Non-pigmented ciliary epithelial cell (primary cell): Measurements from ENCODE around the gene PINLYP.
A peak's percentile ranks its signal among the peaks of the same experiment; 100 is the strongest.

ENCODE experiments used
- DNase-seq: peaks from one replicate; pipeline ENCODE4 v3.0.0-alpha.2; 2010; ENCODE audit warnings: low read depth

The PINLYP gene

DNA sequence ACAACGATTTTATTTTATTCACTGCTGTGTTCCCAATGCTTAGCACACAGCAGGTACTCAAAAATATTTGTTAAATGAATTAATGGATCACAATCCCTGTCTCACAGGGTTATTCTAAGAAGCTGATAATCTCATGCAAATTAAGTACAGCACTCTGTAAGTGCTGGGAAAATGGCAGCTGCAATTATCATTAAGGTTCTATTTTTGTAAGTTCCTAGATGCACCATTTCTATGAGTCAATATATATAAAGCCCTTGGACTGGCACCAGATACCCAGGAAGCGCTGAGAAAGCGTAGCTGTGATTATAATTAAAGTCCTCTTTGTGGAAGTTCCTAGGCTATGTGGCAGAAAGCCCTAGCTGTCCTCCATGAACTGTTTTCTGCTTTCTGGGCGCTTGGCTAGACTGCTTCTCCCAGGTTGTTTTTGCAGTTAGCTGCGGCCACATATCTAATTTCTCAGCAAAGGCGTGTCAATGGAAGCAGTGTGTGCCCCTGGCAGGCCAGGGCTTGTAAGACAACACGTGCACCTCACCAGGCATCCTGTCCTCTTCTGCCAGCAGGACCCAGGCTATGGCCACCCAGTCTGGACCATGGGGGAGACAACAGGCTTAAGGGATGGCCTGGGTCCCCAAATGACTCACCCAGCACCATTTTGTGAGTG, 31.1 kb downstream of the PINLYP start:
- no peak for DNase-seq

DNA sequence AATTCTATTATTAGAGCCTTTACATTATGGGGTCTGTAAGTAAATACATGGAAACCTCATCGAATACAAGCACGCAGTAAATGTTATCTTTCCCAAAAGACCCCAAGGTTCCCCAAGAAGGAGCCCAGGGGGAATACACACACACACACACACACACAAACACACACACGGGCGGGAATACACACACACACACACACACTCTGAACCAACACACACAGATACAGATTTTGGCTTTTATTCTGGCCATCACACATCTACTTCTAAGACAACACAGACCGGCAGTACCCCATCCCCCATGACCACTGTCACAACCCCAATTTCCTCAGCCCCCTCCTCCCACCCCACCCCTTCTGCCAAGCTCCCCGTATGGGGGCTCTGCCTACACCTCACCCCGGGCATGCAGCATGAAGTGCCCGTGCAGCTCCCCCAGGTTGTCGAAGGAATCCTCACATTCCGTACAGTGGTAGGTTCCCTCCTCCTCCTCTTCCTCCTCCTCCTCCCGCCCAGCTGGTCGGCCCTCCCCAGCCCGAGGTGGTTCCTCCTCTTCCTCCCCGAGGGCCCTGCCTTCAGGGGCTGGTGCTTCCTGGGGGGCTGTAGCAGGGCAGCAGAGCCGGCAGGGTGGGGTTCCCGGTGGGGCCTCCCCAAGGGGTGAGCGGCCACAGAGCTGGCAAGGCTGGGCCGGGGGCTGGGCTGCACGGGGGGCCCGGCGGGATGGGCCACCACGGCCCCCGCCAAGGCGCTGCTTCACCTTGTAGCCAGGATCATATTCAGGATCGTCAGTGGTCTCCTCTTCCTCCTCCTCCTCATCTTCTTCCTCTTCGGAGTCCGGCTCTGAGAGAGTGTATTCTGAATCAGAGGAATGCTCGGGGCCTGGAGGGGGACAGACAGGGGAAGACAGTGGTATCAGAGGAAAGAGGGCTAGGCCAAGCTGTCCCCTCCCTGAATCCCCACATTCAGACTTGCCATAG, 31.9 kb downstream of the PINLYP start:
- DNase-seq = no peak

DNA sequence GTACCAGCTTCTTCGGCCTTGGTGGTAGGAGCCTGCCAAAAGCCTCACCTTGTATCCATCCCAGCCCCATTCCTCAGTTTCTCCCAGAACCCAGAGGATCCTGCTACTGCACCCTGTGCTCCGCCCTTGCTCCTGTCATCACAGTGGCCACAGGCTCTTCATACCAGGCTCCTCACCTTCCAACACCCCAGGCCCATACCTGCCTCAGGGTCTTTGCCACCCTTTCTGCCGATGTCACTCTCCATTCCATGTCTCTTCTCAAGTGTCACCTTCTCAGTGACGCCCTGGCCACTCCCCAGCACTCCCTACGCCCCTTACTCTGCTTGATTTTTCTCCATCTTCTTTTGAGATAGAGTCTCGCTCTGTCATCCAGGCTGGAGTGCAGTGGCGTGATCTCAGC, 34.3 kb downstream of the PINLYP start:
- no peak for DNase-seq

DNA sequence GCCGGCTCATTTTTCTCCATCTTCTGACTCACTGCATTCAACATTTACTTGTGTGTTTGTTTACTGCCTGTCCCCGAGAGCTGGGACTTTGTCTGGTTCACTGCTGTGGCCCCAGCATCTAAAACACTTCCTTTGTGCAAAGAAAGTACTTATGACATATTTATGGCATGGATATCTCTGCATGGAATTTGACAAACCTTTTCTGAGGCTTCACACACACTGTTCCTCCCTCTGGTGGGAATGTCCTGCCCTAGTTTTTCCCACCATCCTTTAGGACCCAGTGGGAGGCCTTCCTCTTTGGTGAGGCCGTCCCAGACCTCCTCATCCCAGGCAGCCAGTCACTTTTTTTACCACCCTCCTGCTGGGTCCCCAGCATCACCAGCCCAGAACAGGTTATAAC, 34.9 kb downstream of the PINLYP start:
- DNase-seq = peak; percentile 18

DNA sequence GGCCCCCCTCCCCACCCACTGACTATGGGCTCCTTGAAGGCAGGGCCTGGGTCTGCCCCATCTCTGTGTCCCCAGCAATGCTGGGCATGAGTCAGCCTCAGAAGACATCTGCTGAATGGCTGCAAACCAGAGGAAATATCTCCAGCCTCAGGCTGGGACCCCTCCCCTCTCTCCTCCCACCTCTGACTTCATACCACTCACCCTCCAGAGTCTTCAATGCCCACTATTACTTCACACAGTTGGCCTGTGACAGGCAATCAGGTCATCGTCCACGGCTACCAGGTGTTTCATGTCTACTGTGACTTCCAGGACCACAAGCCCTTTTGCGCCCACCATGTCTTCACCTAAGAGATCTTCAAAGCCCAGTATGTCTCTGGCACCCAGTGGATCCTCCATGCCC, 36.2 kb downstream of the PINLYP start, which contains the start of gene SRRM5:
Gene SRRM5, plus strand, starts transcription at position 301 of the 400 bp plus-strand sequence. Its CDS starts 34 bp downstream, at position 335.
- no peak for DNase-seq

DNA sequence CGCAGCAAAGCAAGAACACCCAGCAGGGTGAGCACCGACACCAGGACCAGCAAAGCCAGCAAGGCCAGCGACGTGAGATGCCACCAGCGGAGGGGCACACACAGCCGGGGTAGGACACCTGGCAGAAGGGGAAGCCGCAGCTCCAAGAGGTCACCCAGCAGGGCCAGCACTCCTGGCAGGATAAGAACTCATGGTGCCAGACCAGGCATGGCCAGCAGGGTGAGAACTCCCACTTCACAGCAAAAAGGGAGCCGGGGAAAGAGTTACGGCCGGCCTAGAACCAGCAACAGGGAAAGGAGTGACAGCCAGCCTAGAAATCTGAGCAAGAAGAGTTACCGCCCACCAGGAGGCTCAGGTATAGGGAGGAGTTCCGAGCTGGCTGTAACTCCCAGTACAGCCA, 36.8 kb downstream of the PINLYP start:
- no peak for DNase-seq

DNA sequence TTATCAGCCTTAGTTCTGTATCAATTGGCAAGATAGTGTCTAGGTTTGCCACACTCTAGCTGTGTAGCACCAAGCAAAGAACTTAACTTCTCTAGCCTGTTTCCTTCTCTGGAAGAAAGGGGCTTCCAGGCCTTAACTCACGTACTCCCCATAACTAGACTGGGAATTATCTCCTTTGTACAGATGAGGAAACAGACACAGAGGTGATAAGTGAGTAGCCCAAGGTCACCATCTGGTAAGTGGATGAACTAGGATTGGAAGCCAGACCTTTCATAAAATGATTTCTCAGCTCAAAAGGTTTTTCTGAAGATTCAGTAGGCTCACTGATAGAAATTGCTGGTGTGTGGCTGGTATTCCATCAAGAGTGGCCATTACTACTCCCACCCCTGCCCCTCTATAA, 40.7 kb downstream of the PINLYP start:
- no peak for DNase-seq

DNA sequence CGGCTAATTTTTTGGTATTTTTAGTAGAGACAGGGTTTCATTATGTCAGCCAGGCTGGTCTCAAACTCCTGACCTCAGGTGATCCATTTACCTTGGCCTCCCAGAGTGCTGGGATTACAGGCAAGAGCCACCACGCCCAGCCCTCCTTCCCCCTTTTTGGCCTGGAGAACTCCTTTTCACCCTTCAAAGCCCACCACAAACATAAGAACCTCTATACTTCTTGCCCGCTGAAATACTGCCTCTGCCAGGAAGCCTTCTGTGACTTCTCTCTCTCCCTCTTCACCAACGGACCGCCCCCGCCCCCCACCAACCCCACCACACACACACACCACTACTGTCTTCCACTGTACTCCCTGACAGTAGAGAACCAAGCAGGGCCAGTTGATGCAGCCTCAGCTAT, 41.4 kb downstream of the PINLYP start:
- DNase-seq = no peak

DNA sequence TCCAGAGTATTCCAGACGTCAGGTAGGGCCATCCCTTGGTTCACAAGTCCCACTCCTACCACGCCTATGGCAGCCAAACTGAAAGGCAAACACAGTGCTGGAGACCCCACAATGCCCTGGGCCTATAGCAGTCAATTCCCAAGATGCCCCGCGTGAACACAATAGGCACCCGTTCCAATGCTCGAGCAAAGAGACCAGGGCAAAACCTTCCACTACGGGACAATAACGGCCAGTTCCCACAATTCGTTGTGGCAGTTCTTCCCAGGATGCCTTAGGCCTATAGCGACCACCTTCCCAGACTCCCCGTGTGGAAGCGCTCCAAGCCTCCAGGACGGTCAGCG, 43.3 kb downstream of the PINLYP start:
- DNase-seq = no peak

DNA sequence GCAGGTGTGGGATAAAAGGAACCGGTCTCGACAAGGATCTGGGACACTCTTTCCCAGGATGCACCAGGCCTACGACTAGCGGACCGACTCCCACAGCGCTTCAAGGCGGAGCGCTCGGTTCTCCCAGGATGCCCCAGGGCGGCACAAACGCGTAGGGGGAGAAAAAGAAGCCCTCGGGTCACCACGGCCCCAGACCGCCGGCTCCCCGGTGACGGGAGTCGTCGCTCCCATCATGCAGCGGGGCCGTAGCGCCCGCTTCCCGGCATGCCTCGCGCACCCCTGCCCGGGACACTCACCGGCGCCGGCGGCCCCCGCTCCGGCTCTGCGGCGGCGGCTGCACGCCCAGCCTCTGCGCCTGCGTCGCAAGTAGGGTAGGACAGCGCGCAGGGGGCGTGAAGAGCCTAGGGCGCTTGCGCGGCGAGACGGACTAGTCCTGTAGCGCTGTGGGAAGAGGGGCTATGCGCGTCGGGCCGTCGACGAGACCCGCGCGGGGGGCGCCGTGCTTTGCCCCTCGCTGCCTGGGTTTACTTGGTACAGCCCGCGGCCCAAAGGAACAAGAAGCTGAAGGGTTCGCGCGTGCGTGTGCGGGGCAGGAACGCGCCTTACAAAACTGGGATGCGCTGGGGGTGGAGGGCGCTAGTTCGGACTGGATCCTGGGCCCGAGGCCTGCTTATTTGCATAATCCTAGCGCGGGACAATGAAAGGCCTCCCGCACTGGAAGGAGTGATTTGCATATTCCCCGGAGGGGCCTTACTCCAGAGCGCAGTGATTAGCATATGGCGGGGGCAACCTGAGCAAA, 43.9 kb downstream of the PINLYP start, which contains the start of gene ZNF428:
Gene ZNF428, minus strand, starts transcription at position 368 of the 799 bp plus-strand sequence. CDS start 5,325 bp downstream, outside the sequence.
- peak; percentile 57 for DNase-seq

DNA sequence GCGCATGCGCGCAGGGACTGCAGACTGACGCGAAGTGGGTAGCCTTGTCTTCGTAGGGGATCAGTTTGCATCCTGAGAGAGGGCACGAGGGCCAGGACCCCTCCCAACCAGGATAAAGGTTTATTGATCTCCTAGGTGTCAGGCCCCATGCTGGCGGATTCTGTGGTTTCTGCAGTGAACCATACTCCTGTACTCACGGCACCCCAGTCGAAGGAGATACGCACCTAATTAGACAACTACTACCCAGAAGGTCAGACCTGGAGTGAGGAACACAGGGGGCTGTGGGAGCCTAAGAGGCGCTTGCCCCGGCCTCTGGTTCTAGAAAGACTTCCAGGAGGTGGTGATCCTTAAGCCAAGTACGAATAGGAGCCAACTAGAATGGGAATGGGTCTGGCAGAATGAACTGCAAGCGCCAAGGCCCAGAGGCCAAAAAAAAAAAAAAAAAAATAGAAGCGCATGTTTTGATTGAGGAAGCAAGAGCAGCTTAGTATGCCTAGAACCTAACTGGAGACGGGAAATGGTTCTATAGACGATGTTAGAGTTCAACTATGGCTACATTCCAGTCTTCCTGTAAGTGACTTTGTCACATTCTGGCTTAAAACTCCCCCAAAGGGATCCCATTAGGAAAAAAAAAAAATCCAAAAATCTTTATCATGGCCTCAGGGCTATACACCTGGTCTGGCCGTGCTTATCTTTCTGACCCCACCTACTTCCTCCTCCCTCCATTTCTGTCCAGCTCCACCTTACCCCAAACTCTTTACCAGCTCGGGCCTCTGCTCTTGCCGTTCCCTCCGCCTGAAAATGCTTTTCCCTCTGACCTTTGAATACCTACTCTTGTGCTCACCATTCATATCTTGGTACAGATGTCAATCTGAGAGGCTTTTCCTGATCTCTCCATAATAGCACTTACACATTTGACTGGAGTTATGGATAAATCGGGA, 44.7 kb downstream of the PINLYP start:
- no peak for DNase-seq

DNA sequence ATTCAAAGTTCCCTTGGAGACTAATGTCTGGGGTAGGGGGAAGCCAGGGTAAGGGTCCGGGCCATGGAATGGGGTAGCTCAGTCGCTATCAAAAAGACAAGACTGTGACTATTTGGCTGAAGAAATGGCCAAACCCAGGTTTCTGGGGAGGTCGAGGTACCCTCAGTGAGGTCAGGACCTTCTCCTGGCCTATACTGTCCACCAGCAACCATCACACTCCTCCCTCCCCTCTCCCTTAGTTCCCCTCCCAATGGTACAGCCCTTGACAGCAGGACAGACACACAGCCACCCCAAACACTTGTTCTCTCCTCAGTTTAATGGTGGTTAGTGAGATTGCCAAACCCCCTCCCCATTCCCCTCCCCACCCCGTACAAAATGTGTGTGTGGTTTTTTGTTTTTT, 46.5 kb downstream of the PINLYP start:
- DNase-seq = no peak

DNA sequence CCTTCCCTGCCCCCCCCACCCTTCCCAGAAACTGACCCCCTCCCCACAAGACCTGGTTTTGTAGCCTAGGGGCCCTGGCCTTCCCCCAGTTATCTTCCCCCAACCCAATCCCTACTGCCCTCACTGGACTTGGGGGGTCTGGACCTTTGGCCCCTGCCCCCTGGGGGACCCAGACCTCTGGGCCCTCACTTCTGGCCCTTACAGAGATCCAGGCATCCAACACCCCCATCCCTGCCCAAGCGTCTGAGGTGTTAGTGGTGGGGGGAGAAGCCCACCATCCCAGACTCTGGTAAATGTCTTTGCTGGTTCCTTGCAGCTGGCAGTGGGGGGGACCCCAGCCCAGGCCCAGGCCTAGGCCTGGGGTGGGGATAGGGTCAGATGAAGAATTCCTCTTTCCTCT, 47.4 kb downstream of the PINLYP start:
- no peak for DNase-seq

DNA sequence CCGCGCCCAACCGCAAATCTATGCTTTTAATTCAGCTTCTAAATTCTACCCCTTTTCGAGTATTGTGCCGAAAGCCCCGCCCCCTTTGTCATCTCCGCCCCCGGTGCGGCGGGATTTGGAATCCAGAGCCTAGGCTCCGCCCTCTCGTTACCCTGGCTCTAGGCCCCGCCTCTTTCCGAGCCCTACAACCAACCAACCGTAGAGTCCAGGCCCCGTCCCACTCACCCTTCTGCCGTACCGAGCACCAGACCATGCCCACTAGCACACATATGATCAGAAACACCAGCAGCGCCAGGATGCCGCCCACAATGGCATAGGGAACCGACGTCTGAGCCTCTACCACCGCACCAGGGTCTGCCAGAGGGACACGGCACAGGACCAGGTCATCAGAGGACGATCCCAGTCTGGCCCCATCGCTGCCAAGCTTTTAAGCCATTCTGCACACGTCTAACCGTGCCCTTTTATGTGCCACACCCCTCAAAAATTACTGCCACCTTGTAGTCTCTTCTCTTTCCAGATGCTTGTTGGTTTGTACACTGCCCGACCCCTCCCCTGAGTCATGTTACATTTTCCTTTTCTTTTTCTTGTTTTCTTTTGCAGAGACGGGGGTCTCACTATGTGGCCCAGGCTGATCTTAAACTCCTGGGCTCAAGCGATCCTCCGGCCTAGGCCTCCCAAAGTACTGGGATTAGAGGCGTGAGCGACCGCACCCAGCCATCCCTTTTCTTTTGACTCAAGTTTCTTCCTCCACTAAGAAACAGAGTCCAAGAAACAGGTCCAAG, 48.5 kb downstream of the PINLYP start:
- no peak for DNase-seq

DNA sequence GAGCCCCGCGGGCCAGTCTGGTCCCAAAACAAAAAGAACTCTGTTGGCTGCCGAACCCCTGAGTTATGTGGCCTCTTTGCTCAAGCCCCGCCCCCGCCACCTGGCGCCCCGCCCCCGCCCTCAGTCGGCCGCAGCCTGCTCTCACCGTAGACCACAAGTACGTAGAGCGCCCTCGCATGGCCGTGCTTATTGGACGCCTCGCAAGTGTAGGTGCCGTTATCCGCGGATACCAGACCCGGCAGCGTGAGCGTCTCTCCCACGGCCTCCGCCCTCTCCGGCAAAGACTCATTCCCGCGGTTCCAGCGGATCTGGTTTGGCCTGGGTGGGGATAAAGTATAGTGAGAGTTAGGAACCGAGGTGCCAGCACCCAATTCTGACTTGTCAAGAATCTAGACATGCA, 49.3 kb downstream of the PINLYP start:
- DNase-seq = no peak

DNA sequence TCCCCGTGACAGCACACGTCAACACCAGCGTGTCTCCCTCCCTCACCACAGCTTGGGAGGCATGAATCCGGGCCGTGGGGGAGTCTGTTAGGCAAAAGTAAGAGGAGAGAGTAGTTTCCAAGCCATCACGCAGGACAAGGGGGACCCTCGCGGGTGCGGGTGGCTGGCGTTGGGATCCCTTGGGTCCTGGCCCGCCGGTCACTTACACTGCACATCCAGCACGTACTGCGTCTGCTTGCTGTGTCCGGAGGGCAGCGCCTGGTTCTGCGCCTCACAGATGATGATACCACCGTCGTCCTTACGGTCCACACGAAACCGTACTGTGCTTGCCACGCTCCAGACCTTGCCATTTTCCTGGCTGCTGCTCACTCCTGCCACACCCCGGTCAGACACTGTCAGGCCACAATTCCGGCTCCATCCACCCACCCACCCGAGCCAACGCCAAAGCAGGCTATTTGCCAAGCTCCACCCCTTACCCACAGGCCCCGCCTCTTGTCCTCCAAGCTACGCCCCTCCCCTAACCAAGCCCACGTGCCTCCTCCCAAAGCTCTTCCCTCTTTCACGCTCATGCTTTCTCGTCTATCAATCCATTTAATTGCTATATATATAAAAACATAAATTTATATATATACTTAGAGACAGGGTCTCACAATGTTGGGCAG, 50.4 kb downstream of the PINLYP start:
- no peak for DNase-seq

DNA sequence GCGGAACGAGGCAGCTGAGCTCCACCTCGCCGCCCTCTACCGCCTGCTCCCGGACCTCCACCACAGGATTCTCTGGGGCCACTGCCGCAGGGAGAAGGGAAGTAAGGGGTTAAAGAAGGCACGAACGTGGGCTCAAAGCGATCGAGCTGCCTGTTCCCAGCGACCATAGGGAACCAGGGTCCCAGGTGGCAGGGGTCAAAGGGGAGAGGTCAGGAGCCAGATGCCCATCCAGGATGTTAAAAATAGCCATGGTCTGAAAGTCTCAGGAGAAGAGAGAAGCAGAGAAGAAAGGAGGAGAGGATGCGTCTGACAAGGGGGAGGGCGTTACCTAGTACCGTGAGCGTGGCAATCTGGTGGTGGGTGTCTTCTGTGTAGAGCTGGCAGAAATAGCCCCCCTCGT, 51.2 kb downstream of the PINLYP start:
- no peak for DNase-seq

DNA sequence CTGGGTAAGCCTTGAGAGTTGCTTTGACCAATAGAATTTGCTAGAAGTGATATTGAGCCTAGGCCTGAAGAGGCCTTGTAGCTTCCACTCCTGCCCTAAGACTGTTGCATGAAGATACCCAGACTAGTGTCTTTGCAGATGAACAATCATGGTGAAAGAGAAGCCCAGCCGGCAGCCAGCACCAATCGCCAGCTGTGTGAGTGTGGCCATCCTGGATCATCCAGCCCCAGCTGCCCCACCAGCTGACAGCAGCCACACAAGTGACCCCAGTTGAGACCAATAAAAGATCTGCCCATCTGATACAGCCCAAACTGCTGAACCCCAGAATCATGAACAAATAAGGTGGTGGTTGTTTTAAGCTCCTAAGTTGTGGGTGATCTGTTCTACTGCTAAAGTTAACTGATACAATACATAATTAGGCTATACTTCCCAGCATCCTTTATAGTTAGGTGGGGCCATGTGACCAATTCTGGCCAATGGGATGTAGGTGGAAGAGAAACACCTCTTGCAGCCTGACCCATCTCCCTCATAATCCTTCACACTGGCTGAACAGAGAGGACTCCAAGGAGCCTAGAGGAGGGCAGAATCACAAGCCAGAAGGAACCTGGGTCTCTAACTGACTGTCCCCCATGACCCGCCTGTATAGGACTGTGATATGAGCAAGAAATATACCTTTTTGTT, 53.2 kb downstream of the PINLYP start:
- DNase-seq = no peak

DNA sequence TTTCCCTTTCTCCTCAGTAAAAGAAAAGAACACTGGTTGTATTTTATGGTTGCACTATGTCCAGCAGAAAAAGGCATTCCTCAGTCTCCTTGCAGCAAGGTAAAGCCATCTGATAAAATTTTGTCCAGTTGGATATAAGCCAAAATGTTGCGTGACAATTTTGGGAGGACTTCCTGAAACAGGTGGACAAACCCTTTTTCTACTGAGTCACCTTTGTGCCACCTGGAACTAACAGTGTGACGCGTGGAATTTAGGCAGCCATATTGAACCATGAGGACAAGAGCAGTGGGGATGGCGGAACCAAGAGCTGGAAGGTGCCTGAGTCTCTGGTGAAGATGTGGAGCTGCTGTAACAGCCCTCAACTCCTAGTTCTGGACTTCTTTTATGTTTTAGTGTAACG, 55.9 kb downstream of the PINLYP start:
- DNase-seq = no peak
